ENCODE results near the gene KDELR3.
A peak's percentile ranks its signal among the peaks of the same experiment; 100 is the strongest.

KDELR3 gene

DNA sequence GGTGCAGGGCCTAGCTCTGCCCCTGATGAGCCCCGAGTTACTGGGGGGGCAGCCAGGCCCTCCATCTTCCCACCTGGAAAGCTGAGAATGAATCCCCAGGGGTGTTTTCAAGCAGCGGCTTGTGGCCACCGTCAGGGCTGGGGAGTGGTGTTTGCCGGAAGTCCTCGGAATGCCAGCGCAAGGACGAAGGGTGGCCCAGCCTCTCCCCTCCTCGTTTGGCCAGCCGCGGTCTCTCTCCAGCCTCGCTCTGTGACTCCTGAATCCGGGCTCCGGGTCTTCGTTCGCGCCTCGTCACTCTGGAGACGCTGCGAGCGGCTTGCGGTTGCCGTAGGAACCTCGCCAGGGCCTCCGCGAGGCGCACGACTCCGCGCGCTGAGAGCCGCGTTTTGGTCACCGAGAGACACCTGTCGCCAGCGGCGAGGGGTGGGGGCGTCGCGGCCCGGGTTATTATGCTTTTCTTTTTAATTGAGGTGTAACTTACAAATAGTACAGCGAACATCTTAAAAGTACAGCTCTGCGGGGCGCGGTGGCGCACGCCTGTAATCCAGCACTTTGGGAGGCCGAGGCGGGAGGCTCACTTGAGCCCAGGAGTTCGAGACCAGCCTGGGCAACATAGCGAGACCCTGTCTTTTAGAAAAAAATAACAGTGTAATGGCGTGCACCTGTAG is 6.3 kb upstream of the KDELR3 start:
- peaks cover 36% of the 10 kb centered on the region for H3K4me1 Mint-ChIP-seq
- TF ChIP-seq, protein P1, sequence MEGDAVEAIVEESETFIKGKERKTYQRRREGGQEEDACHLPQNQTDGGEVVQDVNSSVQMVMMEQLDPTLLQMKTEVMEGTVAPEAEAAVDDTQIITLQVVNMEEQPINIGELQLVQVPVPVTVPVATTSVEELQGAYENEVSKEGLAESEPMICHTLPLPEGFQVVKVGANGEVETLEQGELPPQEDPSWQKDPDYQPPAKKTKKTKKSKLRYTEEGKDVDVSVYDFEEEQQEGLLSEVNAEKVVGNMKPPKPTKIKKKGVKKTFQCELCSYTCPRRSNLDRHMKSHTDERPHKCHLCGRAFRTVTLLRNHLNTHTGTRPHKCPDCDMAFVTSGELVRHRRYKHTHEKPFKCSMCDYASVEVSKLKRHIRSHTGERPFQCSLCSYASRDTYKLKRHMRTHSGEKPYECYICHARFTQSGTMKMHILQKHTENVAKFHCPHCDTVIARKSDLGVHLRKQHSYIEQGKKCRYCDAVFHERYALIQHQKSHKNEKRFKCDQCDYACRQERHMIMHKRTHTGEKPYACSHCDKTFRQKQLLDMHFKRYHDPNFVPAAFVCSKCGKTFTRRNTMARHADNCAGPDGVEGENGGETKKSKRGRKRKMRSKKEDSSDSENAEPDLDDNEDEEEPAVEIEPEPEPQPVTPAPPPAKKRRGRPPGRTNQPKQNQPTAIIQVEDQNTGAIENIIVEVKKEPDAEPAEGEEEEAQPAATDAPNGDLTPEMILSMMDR (IDR thresholded peaks at IDR 0.05; ENCODE audit: unreplicated experiment in 3 of 3), result no peak
- H3K27ac Mint-ChIP-seq, result peak overlapping the region in 2 of 3 experiments; percentile 50 to 54
- H3K9me3 Mint-ChIP-seq, result no peaks in the 10 kb centered on the region
- H3K36me3 Mint-ChIP-seq (ENCODE audit: low read depth), result no peaks in the 10 kb centered on the region
- peaks cover 70% of the 10 kb centered on the region for H3K27me3 Mint-ChIP-seq (ENCODE audit: low read depth)
- H3K4me3 Mint-ChIP-seq, result peak overlapping the region; percentile 24 to 62 (median 27)

DNA sequence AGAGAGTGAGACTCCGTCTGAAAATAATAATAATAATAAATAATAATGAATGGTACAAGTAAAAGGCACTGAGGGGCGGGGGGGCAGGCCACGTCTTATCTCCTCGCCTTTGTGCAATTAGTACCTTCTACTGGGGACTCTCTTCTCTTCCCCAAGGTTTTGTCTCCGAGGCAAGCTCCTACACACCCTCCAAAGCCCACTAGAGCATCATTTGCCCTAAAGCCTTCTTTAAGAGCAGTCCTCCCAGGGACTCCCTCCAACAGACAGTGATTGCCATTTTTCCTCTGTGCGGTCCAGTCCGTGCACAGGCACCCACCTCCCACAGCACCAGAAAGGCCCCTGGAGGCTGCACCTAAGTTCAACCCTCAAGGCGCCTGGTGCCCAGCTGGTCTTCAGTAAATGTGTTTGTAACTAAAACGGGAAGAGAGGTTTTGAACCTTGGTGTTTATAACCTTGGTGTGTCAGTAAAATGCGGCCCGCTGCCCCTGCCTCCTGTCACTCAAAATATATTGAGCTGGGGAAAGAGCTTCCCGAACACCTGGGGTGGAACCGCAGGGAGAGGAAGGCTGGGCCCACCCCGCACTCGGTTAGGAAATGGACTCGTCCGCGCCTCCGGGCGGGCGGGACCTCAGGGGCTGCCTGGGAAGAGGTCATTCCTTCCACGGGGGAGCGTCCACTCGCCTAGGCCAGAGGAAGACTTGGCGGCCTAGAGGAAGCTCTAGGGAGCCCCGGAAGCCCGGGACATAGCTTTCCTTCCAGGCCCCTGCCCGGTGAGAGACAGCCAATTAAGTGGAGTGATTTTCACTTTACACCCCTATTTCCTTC is 4.7 kb upstream of the KDELR3 start:
- TF ChIP-seq, protein P1 (IDR thresholded peaks at IDR 0.05; ENCODE audit: unreplicated experiment in 3 of 3), result no peak
- H3K4me3 Mint-ChIP-seq, result peak overlapping the region; percentile 69 to 77 (median 71)
- H3K36me3 Mint-ChIP-seq (ENCODE audit: low read depth), result no peaks in the 10 kb centered on the region
- H3K27ac Mint-ChIP-seq, result peak overlapping the region; percentile 54 to 81 (median 74)
- H3K9me3 Mint-ChIP-seq, result no peaks in the 10 kb centered on the region
- H3K27me3 Mint-ChIP-seq (ENCODE audit: low read depth), result peaks cover 62% of the 10 kb centered on the region
- peaks cover 23% of the 10 kb centered on the region for H3K4me1 Mint-ChIP-seq

DNA sequence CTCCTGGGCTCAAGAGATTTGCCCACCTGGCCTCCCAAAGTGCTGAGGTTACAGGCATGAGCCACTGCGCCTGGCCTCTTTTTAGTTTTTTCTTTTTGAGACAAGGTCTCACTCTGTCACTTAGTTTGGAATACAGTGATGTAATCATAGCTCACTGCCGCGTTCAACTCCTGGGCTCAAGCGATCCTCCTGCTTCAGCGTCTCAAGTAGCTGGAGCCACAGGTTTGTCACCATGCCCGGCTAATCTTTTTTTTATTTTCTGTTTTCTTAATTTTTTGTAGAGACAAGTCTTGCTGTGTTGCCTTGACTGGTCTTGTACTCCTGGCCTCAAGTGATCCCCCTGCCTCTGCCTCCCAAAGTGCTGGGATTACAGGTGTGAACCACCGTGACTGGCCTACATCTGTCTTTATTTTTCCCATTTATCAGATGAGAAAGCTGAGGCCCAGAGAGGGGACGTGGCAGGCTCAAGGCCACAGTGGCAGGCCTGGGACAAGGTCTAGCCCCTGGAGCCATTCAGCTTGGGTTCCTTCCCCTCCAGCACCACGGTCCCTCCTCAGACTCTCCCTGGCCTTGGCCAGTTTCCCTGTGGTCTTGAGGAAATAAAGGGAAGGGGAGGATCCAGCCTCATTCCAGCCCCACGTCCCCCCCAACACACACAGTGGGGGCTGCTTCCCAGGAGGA is 2.8 kb upstream of the KDELR3 start:
- H3K36me3 Mint-ChIP-seq (ENCODE audit: low read depth), result no peaks in the 10 kb centered on the region
- peaks cover 53% of the 10 kb centered on the region for H3K27me3 Mint-ChIP-seq (ENCODE audit: low read depth)
- H3K27ac Mint-ChIP-seq, result no peak overlapping the region
- no peaks in the 10 kb centered on the region for H3K9me3 Mint-ChIP-seq
- TF ChIP-seq, protein P1 (IDR thresholded peaks at IDR 0.05; ENCODE audit: unreplicated experiment in 3 of 3), result no peak
- no peak overlapping the region for H3K4me3 Mint-ChIP-seq
- peaks cover 19% of the 10 kb centered on the region for H3K4me1 Mint-ChIP-seq

DNA sequence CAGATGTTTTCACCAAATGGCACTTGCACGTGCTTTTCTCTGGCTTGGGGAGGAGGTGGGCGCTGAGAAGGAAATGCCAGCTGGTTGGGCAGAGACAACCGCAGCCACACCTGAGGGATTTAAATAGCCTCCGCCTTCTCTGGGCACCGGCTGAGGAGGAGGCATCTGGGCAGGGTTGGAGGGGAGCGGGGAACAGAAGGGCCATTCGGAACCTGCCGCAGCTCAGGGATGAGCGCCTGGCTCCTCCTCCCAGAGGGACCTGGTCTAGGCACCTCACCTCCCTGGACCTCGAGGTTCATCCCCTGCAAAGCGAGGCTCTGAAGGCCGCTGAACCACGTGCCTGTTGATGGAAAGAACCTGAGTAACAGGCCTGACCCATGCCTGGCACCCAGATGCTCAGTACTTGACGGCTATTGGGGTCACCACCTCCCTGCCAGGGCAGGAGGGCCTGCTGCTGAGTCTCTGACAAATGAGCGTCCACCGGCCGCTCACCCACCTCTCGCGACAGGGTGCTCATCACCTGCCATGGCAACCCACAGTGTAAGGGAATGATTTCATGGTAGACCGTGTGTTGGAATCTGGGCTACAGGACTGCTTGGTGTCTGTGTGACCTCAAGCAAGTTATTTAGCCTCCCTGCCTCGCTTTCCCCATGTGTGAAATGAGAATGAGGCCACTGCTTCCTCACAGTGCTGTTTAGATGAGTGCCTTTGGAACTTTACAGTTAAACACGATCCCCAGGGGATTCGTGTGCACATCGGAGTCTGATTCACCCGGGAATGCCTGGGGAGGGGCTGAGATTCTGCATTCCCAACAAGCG is 2.0 kb upstream of the KDELR3 start:
- Mint-ChIP-seq H3K4me1 (peaks cover 13% of the 10 kb centered on the region), H3K27me3 (ENCODE audit: low read depth) (peaks cover 45% of the 10 kb centered on the region), H3K4me3 (peak overlapping the region; percentile 35 to 71 (median 65)), H3K27ac (no peak overlapping the region), H3K36me3 (ENCODE audit: low read depth) (no peaks in the 10 kb centered on the region), H3K9me3 (no peaks in the 10 kb centered on the region)
- TF ChIP-seq, protein P1 (IDR thresholded peaks at IDR 0.05; ENCODE audit: unreplicated experiment in 3 of 3), result no peak

DNA sequence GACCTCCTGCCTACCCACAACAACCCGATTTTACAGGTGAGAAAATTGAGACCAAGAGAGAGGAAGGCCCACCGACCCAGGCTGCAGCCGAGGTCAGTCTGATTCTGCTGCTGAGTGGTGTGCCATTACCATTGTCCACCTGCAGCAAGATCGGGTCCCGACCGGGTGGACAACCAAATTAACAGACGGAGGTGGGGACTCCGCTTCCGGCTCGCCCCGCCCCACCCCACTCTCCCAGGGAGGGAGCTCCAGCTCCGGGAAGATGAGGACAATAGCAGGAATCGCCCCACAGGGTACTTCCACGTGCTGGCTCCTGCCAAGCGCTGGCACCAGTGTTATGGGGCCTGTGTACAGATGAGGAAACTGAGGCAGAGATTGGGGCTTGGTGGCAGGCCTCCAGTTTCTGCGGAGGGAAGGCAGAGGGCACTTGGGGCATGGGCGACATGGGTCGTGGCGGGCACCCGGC is 425 bp upstream of the KDELR3 start:
- TF ChIP-seq, protein P1 (IDR thresholded peaks at IDR 0.05; ENCODE audit: unreplicated experiment in 3 of 3), result no peak
- Mint-ChIP-seq H3K4me1 (peaks cover 13% of the 10 kb centered on the region), H3K36me3 (ENCODE audit: low read depth) (no peaks in the 10 kb centered on the region), H3K27me3 (ENCODE audit: low read depth) (peaks cover 30% of the 10 kb centered on the region), H3K9me3 (no peaks in the 10 kb centered on the region), H3K4me3 (peak overlapping the region; percentile 81 to 87 (median 86)), H3K27ac (peak overlapping the region in 1 of 3 experiments; percentile 31)

All from nephron (organoid).